Measurements from ENCODE around the gene PRELID3B. TPM values are rescaled to one million over a fixed set of nuclear protein-coding genes. Genes with fewer than 3 reads are reported as not detected.

The PRELID3B gene
- total and polyA plus RNA-seq, 10 of the 15 experiments (the other 5 are each of a cell fraction or from before 2014, with no cell fraction given) = 72.5 to 151 (median 124) TPM

DNA sequence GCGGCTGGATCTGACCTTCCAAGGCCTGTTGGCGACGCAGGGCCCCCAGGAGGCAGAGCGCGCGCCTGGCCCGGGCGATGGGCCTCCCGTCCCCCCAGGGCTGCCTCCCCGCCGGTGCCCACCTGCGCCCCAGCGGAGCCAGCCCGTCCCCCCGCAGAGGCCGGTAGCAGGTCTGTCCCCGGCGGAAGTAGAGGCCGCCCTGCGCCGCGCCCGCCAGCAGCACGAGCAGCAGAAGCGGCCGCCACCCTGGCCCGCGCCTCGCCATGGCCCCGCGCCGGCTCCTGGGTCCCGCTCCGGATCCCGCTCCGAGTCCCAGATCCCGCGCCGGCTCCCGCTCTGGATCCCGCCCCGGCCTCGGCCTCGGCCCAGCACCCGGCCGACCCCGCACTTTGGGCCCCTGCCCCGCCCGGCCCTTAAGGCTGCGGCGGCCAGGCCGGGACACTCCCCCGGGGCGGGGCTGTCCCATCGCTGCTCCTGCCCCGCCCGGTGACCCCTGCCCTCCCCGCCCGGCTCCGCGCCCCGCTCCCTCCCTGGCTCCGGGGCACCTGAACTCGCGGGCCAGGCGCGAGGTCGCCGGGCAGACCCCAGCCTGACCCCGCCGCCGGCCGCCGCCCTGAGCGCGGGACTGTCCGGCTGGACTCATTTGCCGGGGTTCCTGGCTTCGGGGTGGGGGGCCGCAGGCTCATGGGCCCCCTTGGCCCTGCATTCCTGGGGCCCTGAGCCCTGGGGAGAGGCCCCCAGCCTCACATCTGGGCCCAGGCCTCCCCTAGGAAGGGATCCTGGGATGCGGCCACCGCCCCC, 35.5 kb downstream of the PRELID3B start, which contains the start of gene CTSZ (continued):
- TF ChIP-seq MLLT1 (IDR thresholded peaks at IDR 0.05) = no peak
- TF ChIP-seq ZBTB40 (IDR thresholded peaks at IDR 0.05; ENCODE audit: borderline replicate concordance) = no peak
- TF ChIP-seq CTCF (IDR thresholded peaks at IDR 0.05 in 2 of 3, conservative IDR thresholded peaks at IDR 0.05 in 1 of 3; ENCODE audit: control insufficient read depth in 2 of 3, extremely low read depth in 1 of 3, insufficient read depth in 1 of 3, low read depth in 3 of 3, low read length in 3 of 3) = no peak
- TF ChIP-seq FOS (IDR thresholded peaks at IDR 0.05; ENCODE audit: borderline replicate concordance, extremely low read depth, insufficient read length) = no peak
- TF ChIP-seq NFIC (IDR thresholded peaks at IDR 0.05; ENCODE audit: low read depth, low read length) = no peak
- TF ChIP-seq, protein P1, sequence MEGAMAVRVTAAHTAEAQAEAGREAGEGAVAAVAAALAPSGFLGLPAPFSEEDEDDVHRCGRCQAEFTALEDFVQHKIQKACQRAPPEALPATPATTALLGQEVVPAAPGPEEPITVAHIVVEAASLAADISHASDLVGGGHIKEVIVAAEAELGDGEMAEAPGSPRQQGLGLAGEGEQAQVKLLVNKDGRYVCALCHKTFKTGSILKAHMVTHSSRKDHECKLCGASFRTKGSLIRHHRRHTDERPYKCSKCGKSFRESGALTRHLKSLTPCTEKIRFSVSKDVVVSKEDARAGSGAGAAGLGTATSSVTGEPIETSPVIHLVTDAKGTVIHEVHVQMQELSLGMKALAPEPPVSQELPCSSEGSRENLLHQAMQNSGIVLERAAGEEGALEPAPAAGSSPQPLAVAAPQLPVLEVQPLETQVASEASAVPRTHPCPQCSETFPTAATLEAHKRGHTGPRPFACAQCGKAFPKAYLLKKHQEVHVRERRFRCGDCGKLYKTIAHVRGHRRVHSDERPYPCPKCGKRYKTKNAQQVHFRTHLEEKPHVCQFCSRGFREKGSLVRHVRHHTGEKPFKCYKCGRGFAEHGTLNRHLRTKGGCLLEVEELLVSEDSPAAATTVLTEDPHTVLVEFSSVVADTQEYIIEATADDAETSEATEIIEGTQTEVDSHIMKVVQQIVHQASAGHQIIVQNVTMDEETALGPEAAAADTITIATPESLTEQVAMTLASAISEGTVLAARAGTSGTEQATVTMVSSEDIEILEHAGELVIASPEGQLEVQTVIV (IDR thresholded peaks at IDR 0.05; ENCODE audit: borderline replicate concordance, partially characterized antibody) = no peak
- TF ChIP-seq IRF5 (IDR thresholded peaks at IDR 0.05; ENCODE audit: borderline replicate concordance) = no peak
- TF ChIP-seq, protein P2, sequence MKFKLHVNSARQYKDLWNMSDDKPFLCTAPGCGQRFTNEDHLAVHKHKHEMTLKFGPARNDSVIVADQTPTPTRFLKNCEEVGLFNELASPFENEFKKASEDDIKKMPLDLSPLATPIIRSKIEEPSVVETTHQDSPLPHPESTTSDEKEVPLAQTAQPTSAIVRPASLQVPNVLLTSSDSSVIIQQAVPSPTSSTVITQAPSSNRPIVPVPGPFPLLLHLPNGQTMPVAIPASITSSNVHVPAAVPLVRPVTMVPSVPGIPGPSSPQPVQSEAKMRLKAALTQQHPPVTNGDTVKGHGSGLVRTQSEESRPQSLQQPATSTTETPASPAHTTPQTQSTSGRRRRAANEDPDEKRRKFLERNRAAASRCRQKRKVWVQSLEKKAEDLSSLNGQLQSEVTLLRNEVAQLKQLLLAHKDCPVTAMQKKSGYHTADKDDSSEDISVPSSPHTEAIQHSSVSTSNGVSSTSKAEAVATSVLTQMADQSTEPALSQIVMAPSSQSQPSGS (IDR thresholded peaks at IDR 0.05; ENCODE audit: low read length) = no peak
- no peak for TF ChIP-seq IRF3 (IDR thresholded peaks at IDR 0.05)
- peak; percentile 32 for TF ChIP-seq GATAD2B (conservative IDR thresholded peaks at IDR 0.05; ENCODE audit: low read depth)
- TF ChIP-seq HDAC2 (IDR thresholded peaks at IDR 0.05) = no peak
